ENCODE results near the gene CXXC4.

Gene CXXC4

DNA sequence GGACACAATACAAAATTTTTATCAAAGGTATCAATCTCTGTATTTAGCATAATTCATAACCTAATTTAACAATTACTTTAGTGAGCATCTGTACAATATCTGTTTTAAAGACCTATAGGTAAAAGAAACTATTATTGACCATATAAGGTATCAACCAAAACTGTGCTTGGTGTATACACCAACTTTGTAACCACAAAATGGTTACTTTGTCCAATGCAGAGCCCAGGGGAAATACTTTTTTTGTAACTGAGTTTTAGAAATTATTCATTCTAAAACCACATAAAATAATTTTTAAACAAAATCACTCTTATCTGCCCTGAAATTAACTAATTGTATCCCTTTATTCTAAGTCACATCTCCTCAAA lies 5.0 kb downstream of the CXXC4 start:
- no peak for DNase-seq (ENCODE audit: low read depth, low spot score)

- no peak for DNase-seq (ENCODE audit: low read depth, low spot score)
Measured at GRCh38 chr4:104488151-104488550, 6.5 kb downstream of the CXXC4 start.

DNA sequence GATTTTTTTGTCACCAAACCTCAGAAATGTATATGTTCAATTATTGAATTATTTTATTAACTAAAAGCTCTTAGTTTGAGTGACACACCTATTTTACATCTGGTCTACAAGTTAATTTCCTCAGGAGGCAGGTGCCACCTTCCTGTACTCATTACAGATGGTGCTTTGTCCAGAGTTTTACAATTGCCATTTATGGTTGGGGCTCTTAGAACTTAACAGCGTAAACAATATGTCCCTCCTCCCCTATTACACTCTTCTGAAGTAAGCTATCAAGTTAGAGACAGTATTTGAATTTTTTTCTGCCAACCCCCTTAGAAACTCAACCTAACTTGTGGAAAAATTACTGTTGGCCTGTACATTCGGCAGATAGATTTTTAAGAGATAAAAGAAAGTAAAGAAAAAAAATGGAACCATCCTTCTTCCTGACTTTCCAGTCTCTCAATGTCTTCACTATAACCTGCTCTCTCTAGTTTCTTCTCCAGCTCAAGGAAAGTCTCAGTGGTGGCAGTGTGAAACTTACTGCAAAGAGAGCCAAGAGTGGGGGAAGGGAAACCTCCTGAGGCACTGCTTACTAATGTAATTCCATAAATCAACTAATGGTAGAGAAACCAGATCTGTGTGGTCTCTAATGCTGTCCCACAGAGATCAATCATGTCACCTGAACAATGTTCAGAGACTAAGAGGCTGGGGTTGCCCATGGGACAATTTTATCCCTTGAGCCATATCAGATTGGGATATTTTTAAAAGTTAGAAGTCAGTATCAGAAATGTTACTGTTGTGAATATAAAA lies 7.8 kb downstream of the CXXC4 start:
- no peak for DNase-seq (ENCODE audit: low read depth, low spot score)

GRCh38 chr4:104475652-104476051 lies 19.0 kb downstream of the CXXC4 start:
- DNase-seq (ENCODE audit: low read depth, low spot score): no peak

- no peak for DNase-seq (ENCODE audit: low read depth, low spot score)
Measured at GRCh38 chr4:104472766-104473165, 21.9 kb downstream of the CXXC4 start.

DNA sequence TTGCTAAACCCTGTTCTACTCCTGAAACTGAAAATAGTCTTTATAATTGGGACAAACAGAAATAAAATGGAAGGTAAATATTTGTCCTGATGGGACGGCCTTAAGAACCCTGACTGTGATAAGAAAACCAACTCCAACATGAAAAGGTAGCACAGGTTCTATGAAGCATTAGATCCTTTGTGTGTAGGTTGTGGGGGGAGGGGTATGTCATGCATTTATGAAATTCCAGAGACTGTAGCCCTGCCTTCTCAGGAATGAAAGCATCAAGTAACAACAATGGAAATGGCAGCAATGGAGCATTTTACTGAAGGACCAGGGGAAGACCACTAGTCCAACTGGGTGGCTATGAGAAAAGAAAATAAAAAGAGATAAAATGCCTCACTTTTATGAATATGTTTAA lies 23.9 kb downstream of the CXXC4 start:
- no peak for DNase-seq (ENCODE audit: low read depth, low spot score)

DNA sequence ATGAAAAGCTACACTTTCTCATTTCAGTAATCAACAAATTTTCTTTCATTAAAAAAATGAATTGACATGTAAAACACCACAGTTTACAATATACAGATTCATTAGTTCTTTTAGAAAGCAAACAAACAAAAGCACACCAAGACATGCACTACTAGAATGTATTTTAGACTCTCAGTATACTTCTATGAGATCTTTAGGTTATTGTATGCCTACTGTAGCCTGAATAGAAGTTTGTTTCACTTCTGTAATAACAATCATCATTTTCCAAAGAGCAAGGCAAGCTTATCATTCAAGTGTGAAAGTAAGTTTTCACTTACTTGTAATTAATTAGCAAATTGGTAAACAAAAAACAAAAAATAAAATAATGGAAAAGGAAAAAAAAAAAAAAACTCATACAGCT lies 24.9 kb downstream of the CXXC4 start:
- DNase-seq (ENCODE audit: low read depth, low spot score): no peak

DNA sequence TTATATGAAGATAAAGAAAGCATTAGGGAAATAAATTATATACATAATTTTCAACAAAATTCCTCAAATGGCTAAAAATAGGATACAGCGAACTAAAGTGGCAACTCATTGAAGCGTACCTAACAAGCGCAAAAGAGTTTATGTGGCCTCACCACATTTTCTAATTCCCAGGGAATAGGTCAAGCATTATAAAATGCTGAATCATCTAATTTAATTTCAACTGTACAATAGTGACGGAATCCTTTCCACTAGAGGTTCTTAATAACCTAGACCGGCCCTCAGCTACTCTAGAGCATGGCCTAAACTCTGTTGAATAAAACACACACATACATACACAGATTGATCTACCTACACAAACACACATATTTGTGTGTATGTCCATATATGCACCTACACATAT lies 29.1 kb downstream of the CXXC4 start:
- DNase-seq (ENCODE audit: low read depth, low spot score): peak; percentile 2

- no peak for DNase-seq (ENCODE audit: low read depth, low spot score)
Measured at GRCh38 chr4:104465201-104465600, 29.5 kb downstream of the CXXC4 start.

GRCh38 chr4:104462641-104463040 lies 32.1 kb downstream of the CXXC4 start:
- DNase-seq (ENCODE audit: low read depth, low spot score): no peak

GRCh38 chr4:104457308-104457981 lies 37.2 kb downstream of the CXXC4 start:
- DNase-seq (ENCODE audit: low read depth, low spot score): no peak

GRCh38 chr4:104451573-104451972 lies 43.1 kb downstream of the CXXC4 start:
- DNase-seq (ENCODE audit: low read depth, low spot score): peak; percentile 41

DNA sequence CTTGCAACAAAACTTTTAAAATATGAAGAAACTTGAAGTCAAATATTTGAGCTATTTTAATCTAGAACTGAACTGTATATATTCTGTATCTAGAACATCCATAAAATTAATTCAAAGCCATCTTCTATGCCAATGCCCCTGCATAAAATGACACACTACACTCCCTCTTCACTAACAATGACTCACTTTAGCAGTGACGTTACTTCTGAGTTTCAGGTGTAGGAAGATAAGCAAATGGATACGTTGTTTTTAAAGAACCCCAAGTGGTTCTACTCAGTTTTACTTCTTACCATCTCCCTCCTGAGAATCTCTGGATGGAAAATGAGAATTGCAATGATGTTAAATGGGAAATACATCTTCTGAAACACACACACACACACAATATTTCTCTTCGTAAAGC lies 45.2 kb downstream of the CXXC4 start:
- DNase-seq (ENCODE audit: low read depth, low spot score): no peak

DNA sequence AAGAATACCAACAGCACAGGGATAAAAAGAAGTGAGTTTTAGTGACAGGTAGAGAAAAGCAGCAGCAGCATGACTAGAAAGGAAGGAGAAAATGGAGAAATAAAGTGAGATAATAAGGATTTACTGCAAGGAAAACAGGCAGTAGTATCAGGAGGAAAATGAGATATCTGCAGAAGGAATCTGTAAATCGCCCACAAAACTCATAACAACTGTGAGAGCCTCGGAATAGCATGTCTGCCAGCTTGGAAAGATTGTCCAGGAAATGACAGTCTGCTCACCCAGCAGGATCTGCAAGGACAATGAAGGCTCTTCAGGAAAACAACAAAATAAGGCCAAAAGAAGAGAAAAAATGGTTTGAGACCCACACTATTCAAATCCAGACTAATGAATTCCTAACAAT lies 47.4 kb downstream of the CXXC4 start:
- DNase-seq (ENCODE audit: low read depth, low spot score): peak; percentile 7

DNA sequence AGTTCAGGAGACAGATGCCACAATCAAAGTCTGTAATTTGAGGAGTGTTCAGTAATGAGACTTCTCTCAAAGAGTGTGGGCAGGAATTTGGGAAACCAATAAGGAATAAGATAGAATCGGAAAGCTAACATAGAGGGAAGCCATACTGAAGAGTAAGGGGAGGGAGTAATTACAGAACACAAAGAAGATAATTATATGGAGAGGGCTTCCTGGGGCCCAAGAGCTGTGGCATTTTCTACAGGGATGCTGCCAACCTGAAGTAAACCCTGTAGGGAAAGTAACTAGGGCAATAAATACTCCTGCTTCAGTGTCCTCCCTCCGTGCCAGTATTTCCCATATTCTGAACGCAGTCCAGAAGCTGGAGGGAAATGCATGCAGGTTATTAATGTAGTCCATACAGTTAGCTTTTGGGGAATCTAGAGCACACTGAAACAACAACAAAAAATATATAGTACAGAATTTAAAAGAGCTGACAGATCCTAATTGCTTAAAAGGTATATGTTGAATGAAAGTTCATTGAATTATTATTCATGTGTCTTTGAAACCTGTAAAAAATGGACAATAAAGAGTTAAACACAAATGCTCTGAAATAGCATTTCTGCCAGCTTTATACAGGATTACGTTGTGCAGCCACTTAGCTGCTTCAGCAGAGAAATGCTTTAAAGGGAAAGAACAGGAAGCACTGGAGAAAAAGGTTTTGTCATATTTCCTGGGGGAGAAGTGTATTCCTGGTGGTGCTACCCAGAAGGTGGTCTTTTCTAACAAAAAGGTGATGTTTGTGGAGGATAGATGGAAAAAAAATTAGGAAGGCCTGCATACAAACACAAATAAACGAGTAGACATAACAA lies 48.0 kb downstream of the CXXC4 start:
- DNase-seq (ENCODE audit: low read depth, low spot score): no peak

- no peak for DNase-seq (ENCODE audit: low read depth, low spot score)
Measured at GRCh38 chr4:104444685-104445084, 50.0 kb downstream of the CXXC4 start.

DNA sequence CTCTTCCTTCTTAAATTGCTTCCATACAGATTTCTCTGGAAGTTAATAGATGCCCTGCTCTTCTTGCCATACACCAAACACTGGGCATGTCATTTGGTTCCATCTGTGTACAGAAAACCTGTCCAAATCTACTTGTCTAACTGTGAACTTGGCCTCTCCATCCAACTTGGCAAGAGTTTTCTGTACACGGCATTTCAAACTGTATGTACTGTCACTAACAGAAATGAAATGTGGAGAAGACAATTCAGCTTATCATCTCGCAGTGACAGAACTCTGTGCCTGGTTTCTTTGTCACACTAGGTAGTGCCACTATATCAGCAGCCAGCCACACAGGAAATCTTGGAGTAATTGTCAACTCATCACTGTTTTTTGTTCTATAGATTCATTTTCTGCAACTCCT lies 58.2 kb downstream of the CXXC4 start:
- DNase-seq (ENCODE audit: low read depth, low spot score): no peak

GRCh38 chr4:104429150-104429741 lies 65.4 kb downstream of the CXXC4 start:
- DNase-seq (ENCODE audit: low read depth, low spot score): no peak

DNA sequence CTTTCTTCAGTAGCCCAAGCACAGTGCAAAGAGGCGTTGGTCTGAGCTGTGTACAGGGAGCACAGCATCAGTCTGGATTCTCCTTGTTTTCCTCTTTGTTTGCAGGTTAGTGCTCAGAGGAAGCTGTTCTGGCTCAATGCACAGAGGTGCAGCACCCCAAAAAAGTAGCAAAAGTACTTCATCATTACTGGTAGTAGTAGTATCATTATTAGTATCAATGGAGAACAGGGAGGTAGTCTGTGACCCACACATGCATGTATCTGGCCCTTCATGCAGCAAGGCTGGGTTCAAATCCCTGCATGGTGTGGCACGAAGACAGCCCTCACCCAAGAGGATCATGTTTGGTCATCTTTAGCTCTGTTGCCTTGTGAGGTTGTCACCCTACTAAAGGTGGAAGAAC lies 68.7 kb downstream of the CXXC4 start:
- no peak for DNase-seq (ENCODE audit: low read depth, low spot score)

DNA sequence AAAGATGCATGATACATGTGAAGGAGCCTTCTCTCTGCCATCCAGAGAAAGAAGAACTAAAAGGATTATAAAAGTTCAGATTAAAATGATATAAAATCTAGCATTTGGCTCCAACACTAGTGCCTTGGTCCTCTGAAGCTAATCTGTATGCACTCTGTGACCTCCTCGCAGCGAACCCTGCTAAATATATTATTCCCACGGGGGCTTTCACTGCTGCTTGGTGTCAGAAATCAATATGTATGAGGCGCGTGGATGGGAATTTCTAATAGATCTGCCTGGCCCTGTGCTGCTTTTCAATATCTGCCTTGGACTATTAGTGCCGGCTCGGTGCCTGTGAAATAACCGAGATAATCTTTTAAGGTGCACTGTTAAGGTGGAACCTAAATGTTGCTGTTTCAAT lies 69.7 kb downstream of the CXXC4 start:
- DNase-seq (ENCODE audit: low read depth, low spot score): peak; percentile 16

DNA sequence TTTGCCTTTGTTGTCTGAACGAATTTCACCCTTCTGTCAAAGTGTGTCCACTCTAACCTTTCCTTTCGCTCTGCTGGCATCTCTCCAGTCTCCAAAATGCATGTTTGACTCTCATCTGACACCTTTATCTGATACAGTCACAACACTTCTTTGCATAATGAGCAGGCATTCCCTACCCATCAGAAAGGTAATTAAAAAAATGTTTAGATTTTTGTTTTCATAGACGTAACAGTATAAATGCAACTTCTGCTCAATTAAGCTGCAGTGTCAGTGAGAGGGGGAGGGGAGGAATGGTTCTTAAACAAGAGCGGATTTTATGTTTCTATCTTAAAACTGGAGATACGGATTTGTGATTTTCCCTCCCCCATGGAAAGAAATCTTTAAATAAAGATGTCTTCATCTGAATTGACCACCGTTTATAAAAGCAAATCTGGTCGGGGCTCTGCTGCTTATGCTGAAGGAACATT lies 70.2 kb downstream of the CXXC4 start:
- DNase-seq (ENCODE audit: low read depth, low spot score): peak; percentile 29

GRCh38 chr4:104421566-104421965 lies 73.1 kb downstream of the CXXC4 start:
- peak; percentile 34 for DNase-seq (ENCODE audit: low read depth, low spot score)

All from astrocyte of the hippocampus (primary cell).